ENCODE data around the gene MTG1.

DNA sequence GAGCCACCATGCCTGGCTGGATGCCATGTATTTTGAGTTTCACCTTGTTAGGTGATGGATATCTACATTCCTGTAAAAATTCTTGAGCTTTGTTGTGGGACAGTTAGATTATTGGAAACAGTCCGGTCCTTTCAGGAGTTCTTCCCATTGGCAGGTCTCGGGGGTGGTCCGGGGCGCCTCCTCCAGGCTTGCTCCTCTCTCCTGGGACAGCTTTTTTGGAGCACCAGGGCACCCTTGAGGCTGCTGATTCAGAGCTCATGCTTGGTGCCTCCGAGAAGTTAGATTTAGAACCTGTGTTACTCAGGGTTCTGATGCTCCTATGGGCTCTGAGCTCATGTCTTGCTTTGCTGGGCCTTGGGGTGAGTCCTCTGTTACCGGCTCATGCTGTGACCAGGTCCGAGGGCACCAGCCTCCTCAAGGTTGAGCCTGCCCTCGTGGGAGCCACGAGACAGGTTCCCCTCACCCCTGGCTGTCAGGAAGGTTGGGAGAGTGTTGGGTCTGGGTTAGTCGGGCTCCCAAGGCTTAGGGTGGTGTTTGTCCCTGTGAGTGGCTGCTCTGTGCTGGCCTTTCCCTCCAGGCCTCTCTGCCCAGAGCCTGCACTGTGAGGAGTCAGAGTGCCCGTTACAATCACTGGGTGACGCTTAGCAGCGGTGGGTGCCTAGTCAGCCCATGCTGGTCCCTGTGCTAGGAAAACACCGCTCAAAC is 24.5 kb downstream of the MTG1 start:
- TF ChIP-seq, protein P1, sequence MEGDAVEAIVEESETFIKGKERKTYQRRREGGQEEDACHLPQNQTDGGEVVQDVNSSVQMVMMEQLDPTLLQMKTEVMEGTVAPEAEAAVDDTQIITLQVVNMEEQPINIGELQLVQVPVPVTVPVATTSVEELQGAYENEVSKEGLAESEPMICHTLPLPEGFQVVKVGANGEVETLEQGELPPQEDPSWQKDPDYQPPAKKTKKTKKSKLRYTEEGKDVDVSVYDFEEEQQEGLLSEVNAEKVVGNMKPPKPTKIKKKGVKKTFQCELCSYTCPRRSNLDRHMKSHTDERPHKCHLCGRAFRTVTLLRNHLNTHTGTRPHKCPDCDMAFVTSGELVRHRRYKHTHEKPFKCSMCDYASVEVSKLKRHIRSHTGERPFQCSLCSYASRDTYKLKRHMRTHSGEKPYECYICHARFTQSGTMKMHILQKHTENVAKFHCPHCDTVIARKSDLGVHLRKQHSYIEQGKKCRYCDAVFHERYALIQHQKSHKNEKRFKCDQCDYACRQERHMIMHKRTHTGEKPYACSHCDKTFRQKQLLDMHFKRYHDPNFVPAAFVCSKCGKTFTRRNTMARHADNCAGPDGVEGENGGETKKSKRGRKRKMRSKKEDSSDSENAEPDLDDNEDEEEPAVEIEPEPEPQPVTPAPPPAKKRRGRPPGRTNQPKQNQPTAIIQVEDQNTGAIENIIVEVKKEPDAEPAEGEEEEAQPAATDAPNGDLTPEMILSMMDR (IDR thresholded peaks at IDR 0.05): no peak
- TF ChIP-seq POLR2A (IDR thresholded peaks at IDR 0.05): no peak
